AG09309 (cell line): ENCODE data around the gene MED13L.

Experiments used
- DNase-seq: peaks from one replicate; pipeline ENCODE4 v3.0.0-alpha.2; 2010; ENCODE audit warnings: low read depth
- H3K4me3 ChIP-seq: 2 replicates; pipeline ENCODE4 v1.5.1; 2011; ENCODE audit warnings: mild to moderate bottlenecking, low read depth, low read length, moderate library complexity; ENCODE audit not compliant: control insufficient read depth
- CTCF ChIP-seq: IDR thresholded peaks from 2 replicates; pipeline ENCODE4 v1.5.1; 2011; ENCODE audit warnings: mild to moderate bottlenecking, low read depth, low read length, inconsistent platforms; ENCODE audit not compliant: insufficient read depth, control insufficient read depth; ENCODE audit errors: missing control alignments

The MED13L gene

GRCh38 chr12:115943630-115944391 is 333.7 kb downstream of the MED13L start:
- no peak for DNase-seq
- no peak for TF ChIP-seq CTCF
- H3K4me3 ChIP-seq: no peak overlapping the region

- H3K4me3 ChIP-seq: no peak overlapping the region
- no peak for DNase-seq
- TF ChIP-seq CTCF: no peak
Measured at GRCh38 chr12:115943310-115943629, 334.2 kb downstream of the MED13L start.

- no peak overlapping the region for H3K4me3 ChIP-seq
- DNase-seq: no peak
- TF ChIP-seq CTCF: no peak
Measured at GRCh38 chr12:115942346-115942745, 335.1 kb downstream of the MED13L start.

- no peak for TF ChIP-seq CTCF
- no peak for DNase-seq
- no peak overlapping the region for H3K4me3 ChIP-seq
Measured at GRCh38 chr12:115941362-115941761, 336.1 kb downstream of the MED13L start.

- no peak overlapping the region for H3K4me3 ChIP-seq
- DNase-seq: no peak
- no peak for TF ChIP-seq CTCF
Measured at GRCh38 chr12:115938794-115939377, 338.6 kb downstream of the MED13L start.

GRCh38 chr12:115936997-115937916 is 340.2 kb downstream of the MED13L start:
- DNase-seq: no peak
- TF ChIP-seq CTCF: no peak
- no peak overlapping the region for H3K4me3 ChIP-seq
